IPS-20b (cell line): ENCODE results near the gene TYW3.

Experiments
- H3K27ac ChIP-seq: one replicate; pipeline ENCODE4 v1.5.1; 2013; ENCODE audit warnings: low read length
- H3K27me3 ChIP-seq: 2 replicates; pipeline ENCODE4 v1.6.1; 2013; ENCODE audit warnings: mild to moderate bottlenecking, low read length, inconsistent platforms; ENCODE audit not compliant: insufficient read depth
- H3K36me3 ChIP-seq: 2 replicates; pipeline ENCODE4 v1.6.1; 2013; ENCODE audit warnings: low read depth, mild to moderate bottlenecking, inconsistent platforms, low read length, moderate library complexity; ENCODE audit not compliant: insufficient read depth
- H3K4me1 ChIP-seq: 2 replicates; pipeline ENCODE4 v1.6.1; 2013; ENCODE audit warnings: mild to moderate bottlenecking, control low read depth, inconsistent platforms, low read length, moderate library complexity; ENCODE audit not compliant: insufficient read depth
- H3K4me3 ChIP-seq: 2 replicates; pipeline ENCODE4 v1.5.1; 2013; ENCODE audit warnings: mild to moderate bottlenecking, low read length, inconsistent platforms
- H3K9ac ChIP-seq: 2 replicates; pipeline ENCODE4 v1.6.1; 2013; ENCODE audit warnings: low read depth, mild to moderate bottlenecking, inconsistent platforms, low read length, moderate library complexity
- H3K9me3 ChIP-seq: 2 replicates; pipeline ENCODE4 v1.6.1; 2013; ENCODE audit warnings: mild to moderate bottlenecking, low read depth, low read length, inconsistent platforms; ENCODE audit not compliant: insufficient read depth

TYW3 gene

DNA sequence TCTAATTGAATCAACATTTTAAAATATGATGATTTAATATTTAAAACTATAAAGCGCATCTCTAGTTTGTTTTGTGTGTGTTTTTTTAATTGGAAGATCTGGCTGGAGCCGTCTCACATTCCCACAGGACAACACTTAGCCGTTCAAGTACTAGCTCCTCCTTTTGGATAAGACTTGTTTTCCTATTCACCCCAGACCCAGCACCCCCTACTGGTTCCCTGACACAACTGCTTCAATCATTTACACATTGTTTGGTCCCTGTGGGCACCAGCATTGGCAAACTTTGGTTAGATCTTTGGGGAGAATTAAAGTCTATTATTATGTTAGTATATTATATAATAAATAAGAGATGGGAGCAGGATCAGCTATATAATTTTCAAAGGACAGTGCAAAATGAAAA, 34.5 kb downstream of the TYW3 start:
- H3K9ac ChIP-seq = no peak overlapping the region
- no peak overlapping the region for H3K4me3 ChIP-seq
- no peaks in the 10 kb centered on the region for H3K4me1 ChIP-seq
- peaks cover 21% of the 10 kb centered on the region; the same call in 1 of the 2 replicates for H3K36me3 ChIP-seq
- no peaks in the 10 kb centered on the region for H3K9me3 ChIP-seq
- no peaks in the 10 kb centered on the region for H3K27me3 ChIP-seq
- H3K27ac ChIP-seq = no peak overlapping the region

DNA sequence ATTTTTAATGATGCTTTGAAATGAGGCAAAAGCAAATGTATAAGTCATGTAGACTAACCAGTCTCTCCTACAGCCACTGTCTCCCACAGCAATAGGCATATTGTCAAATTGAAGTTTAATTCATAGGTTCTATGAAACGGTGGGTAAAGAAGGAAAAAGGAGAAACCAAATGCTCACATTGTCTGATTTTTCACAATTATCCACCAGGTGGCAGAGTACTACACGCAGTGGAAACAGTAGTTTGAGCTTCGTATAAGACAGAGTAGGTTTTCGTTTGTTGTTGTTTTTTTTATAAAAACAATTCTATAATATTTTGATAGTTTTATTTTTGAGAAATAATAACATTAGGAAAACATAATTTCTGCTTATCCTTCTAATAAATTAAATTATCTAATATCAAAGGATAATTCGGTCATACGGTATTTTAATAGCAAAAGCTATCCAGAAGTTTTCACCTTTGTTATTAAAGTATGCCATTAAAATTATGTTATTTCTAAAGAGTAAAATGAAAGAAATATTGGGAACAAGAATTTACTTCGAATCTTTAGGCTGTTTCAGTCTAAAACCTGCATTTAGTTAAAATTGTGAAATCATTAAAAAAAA, 39.1 kb downstream of the TYW3 start:
- Histone ChIP-seq H3K27ac (no peak overlapping the region), H3K4me1 (no peaks in the 10 kb centered on the region), H3K9me3 (no peaks in the 10 kb centered on the region), H3K4me3 (no peak overlapping the region), H3K9ac (no peak overlapping the region), H3K36me3 (no peaks in the 10 kb centered on the region), H3K27me3 (no peaks in the 10 kb centered on the region)

- Histone ChIP-seq H3K36me3 (no peaks in the 10 kb centered on the region), H3K9ac (no peak overlapping the region), H3K9me3 (no peaks in the 10 kb centered on the region), H3K4me3 (no peak overlapping the region), H3K27ac (no peak overlapping the region), H3K27me3 (no peaks in the 10 kb centered on the region), H3K4me1 (no peaks in the 10 kb centered on the region)
These were observed 40.0 kb downstream of the TYW3 start for GRCh38 chr1:74772945-74773344.

DNA sequence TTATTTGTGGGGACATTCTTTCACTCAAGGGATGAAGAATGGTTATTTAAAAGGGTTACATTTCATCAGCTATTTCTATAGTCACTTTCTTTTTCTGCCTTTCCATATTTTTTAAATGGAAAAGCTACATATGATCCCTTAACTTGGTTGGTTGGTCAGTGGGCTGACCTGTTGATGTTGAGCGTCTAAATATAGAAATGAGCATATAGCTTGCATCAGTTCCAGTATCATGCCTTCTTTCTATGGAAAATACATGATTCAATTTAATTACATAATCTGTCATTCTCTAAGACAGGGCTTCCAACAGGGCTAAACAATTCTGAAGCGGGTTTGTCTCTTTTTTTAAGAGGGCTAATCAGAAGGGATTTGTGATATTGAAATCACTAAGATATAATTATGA, 40.6 kb downstream of the TYW3 start:
- no peak overlapping the region for H3K4me3 ChIP-seq

GRCh38 chr1:74775735-74776134, 42.8 kb downstream of the TYW3 start:
- Histone ChIP-seq H3K9ac (no peak overlapping the region), H3K27ac (no peak overlapping the region), H3K9me3 (no peaks in the 10 kb centered on the region), H3K4me3 (no peak overlapping the region), H3K4me1 (peaks cover 10% of the 10 kb centered on the region; the same call in 1 of the 2 replicates), H3K36me3 (no peaks in the 10 kb centered on the region), H3K27me3 (no peaks in the 10 kb centered on the region)

More for the DNA sequence above, 40.6 kb downstream of the TYW3 start:
- Histone ChIP-seq H3K27ac (no peak overlapping the region), H3K4me1 (no peaks in the 10 kb centered on the region), H3K27me3 (no peaks in the 10 kb centered on the region), H3K9me3 (no peaks in the 10 kb centered on the region), H3K36me3 (no peaks in the 10 kb centered on the region), H3K9ac (no peak overlapping the region)

DNA sequence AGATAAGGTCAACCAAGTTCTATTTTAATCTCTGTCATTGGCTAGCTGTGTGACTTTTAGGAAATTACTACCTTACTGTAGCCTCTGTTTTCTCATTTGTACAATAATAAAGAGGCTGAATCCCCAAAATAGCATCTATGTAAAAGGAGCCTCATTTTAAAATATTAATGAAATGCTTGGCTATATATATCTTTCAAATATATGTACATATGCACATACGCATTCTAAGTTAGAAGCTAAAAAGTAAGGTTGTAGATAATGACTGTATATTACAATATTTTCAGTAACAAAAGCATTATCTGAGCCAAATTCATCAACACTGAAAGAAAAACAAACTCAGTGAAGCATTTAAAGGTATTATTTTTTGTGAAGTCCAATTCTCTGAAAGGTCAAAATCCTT, 44.6 kb downstream of the TYW3 start:
- Histone ChIP-seq H3K27me3 (no peaks in the 10 kb centered on the region), H3K27ac (no peak overlapping the region), H3K9me3 (no peaks in the 10 kb centered on the region), H3K4me1 (peaks cover 14% of the 10 kb centered on the region; the same call in 1 of the 2 replicates), H3K4me3 (no peak overlapping the region), H3K9ac (no peak overlapping the region), H3K36me3 (no peaks in the 10 kb centered on the region)

DNA sequence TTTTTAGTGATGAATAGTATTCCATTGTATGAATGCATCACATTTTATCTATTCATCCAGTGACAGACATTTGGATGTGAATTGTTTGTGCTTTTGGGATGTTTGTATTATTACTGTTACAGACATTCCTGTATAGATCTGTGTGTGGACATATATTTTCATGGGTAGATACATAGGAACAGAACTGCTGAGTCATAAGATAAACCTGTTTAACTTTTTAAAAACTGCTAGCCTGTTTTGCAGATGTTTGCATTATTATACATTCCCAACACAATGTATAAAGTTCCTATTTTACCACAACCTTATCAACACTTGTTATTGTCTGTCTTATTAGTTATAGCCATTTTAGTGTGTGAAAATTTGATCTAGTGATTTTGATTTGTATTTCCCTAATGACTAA, 46.8 kb downstream of the TYW3 start:
- Histone ChIP-seq H3K36me3 (no peaks in the 10 kb centered on the region), H3K9ac (no peak overlapping the region), H3K4me3 (no peak overlapping the region), H3K4me1 (peaks cover 14% of the 10 kb centered on the region; the same call in 1 of the 2 replicates), H3K27ac (no peak overlapping the region), H3K9me3 (no peaks in the 10 kb centered on the region), H3K27me3 (no peaks in the 10 kb centered on the region)

- H3K27me3 ChIP-seq = no peaks in the 10 kb centered on the region
- H3K9ac ChIP-seq = peak overlapping the region; percentile 52; the same call in 1 of the 2 replicates
- H3K27ac ChIP-seq = no peak overlapping the region
- H3K36me3 ChIP-seq = no peaks in the 10 kb centered on the region
- H3K4me3 ChIP-seq = no peak overlapping the region
- H3K9me3 ChIP-seq = no peaks in the 10 kb centered on the region
- H3K4me1 ChIP-seq = peaks cover 14% of the 10 kb centered on the region; the same call in 1 of the 2 replicates
These were observed 47.6 kb downstream of the TYW3 start for GRCh38 chr1:74780594-74780993.

DNA sequence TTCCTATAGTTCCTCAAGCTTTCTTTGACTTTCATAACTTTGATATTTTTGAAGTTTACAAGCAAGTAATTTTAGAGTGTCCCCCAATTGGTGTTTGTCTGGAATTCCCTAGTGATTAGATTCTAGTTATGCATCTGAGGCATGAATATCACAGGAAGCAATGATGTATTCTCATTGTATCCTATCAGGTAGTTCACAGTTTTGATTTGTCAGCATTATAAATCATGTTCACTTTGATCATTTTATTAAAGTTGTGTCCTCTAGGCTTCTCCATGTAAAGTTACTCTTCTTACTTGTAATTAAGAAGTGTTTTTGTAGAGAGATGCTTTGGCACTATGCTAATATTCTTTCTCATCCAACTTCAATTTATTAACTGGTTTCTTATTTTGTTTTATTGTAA, 53.0 kb downstream of the TYW3 start:
- Histone ChIP-seq H3K9me3 (no peaks in the 10 kb centered on the region), H3K27me3 (no peaks in the 10 kb centered on the region), H3K4me3 (no peak overlapping the region), H3K4me1 (peaks cover 3% of the 10 kb centered on the region; the same call in 1 of the 2 replicates), H3K9ac (no peak overlapping the region), H3K36me3 (no peaks in the 10 kb centered on the region), H3K27ac (no peak overlapping the region)

- no peaks in the 10 kb centered on the region for H3K9me3 ChIP-seq
- H3K36me3 ChIP-seq = no peaks in the 10 kb centered on the region
- no peaks in the 10 kb centered on the region for H3K4me1 ChIP-seq
- H3K27me3 ChIP-seq = no peaks in the 10 kb centered on the region
- no peak overlapping the region for H3K27ac ChIP-seq
- no peak overlapping the region for H3K9ac ChIP-seq
- H3K4me3 ChIP-seq = no peak overlapping the region
These were observed 57.5 kb downstream of the TYW3 start for GRCh38 chr1:74790453-74790852.

GRCh38 chr1:74791491-74791890, 58.5 kb downstream of the TYW3 start:
- H3K4me1 ChIP-seq = no peaks in the 10 kb centered on the region
- H3K27ac ChIP-seq = no peak overlapping the region

DNA sequence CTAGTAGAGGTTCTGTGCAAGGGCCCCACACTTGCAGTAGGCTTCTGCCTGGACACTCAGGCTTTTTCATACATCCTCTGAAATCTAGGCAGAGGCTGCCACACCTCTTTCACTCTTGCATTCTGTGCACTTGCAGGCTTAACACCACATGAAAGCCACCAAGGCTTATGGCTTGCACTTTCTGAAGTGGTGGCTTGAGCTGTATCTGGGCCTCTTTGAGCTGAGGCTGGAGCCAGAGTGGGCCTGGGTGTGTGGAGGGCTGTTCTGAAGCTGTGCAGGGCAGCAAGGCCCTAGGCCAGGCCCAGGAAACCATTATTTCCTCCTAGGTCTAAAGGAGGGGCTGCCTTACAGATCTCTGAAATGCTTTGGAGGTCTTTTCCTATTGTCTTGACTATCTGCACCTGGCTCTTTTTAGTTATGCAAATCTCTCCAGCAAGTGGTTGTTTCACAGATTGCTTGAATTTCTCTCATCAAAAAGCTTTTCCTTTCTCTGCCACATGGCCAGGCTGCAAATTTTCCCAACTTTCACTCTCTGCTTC, 66.2 kb downstream of the TYW3 start:
- H3K9me3 ChIP-seq = peaks cover 17% of the 10 kb centered on the region
- no peaks in the 10 kb centered on the region for H3K36me3 ChIP-seq
- no peak overlapping the region for H3K27ac ChIP-seq
- no peaks in the 10 kb centered on the region for H3K4me1 ChIP-seq
- H3K4me3 ChIP-seq = no peak overlapping the region
- H3K27me3 ChIP-seq = no peaks in the 10 kb centered on the region
- H3K9ac ChIP-seq = no peak overlapping the region

More at GRCh38 chr1:74791491-74791890, 58.5 kb downstream of the TYW3 start:
- Histone ChIP-seq H3K9ac (no peak overlapping the region), H3K9me3 (no peaks in the 10 kb centered on the region), H3K4me3 (no peak overlapping the region), H3K36me3 (no peaks in the 10 kb centered on the region), H3K27me3 (no peaks in the 10 kb centered on the region)
